ENCODE measurements around the gene FBXL14. TPM values are rescaled to one million over a fixed set of nuclear protein-coding genes. Genes with fewer than 3 reads are reported as not detected.

FBXL14 gene
- total and polyA plus RNA-seq, 2 of the 13 experiments (the other 11 are each of a cell fraction or from before 2014, with no cell fraction given): 7.0 to 7.4 TPM

GRCh38 chr12:1540690-1541089 lies 53.7 kb downstream of the FBXL14 start:
- in situ Hi-C loops (cut with HindIII; ENCODE audit: extremely low pct_ligation_motif_present, low pct_unique_long_range_greater_than_20kb) (no loop called here), intact Hi-C loops (cut with micrococcal nuclease; ENCODE audit: unreplicated experiment) (no loop called here)
- ChIA-PET POLR2A (no interaction called here), CTCF (ENCODE audit: low intra/inter-chr PET ratio, low total read pairs) (no interaction called here)
- peak; percentile 31 for DNase-seq (ENCODE audit: low spot score)
- H3K36me3 ChIP-seq (replicated peaks in 1 of 2; ENCODE audit: control insufficient read depth in 1 of 2, insufficient read depth in 2 of 2, low read length in 2 of 2): no peaks in the 10 kb centered on the region
- peaks cover 15% of the 10 kb centered on the region for H3K4me1 ChIP-seq (ENCODE audit: insufficient read depth, low read length)
- H4K20me1 ChIP-seq (ENCODE audit: insufficient read depth, low read length): no peaks in the 10 kb centered on the region
- BruUV-seq (replicated peaks): no TSS peak
- no peak overlapping the region for H3K9ac ChIP-seq (ENCODE audit: insufficient read depth, low read depth, low read length)
- no peak overlapping the region for H3K4me2 ChIP-seq (ENCODE audit: low read depth, low read length)
- TF ChIP-seq FOSL2 (CRISPR knock-in tag; IDR thresholded peaks at IDR 0.05) (peak; percentile 33; the same call in 1 of the 2 replicates), SOX5 (CRISPR knock-in tag; IDR thresholded peaks at IDR 0.05; ENCODE audit: borderline replicate concordance) (no peak)
- H3K27me3 ChIP-seq (ENCODE audit: control insufficient read depth in 1 of 2, insufficient read depth in 2 of 2, low read length in 2 of 2): peaks cover 2 to 44% of the 10 kb centered on the region in 2 experiments; a peak in 4 of 5 replicates
- no peak overlapping the region for H2AFZ ChIP-seq (ENCODE audit: low read length)
- H3K4me3 ChIP-seq (replicated peaks in 1 of 3; ENCODE audit: insufficient read depth in 1 of 3, low read depth in 2 of 3, low read length in 3 of 3): no peak overlapping the region
- no peak overlapping the region for H3K27ac ChIP-seq (ENCODE audit: extremely low read length, insufficient read depth, low read length)
- FAIRE-seq: no peak
- no peaks in the 10 kb centered on the region for H3K79me2 ChIP-seq (ENCODE audit: insufficient read depth, low read length)
- H3K9me3 ChIP-seq (ENCODE audit: low read length): no peaks in the 10 kb centered on the region
- ATAC-seq: no peak
- 4% methylated on average over 6 of the region's 6 CpGs for WGBS (ENCODE audit: low lambda C conversion rate)

- Histone ChIP-seq H3K27me3 (ENCODE audit: control insufficient read depth in 1 of 2, insufficient read depth in 2 of 2, low read length in 2 of 2) (peaks cover 2 to 55% of the 10 kb centered on the region in 2 experiments; a peak in 4 of 5 replicates), H3K79me2 (ENCODE audit: insufficient read depth, low read length) (no peaks in the 10 kb centered on the region), H3K27ac (ENCODE audit: extremely low read length, insufficient read depth, low read length) (no peak overlapping the region), H2AFZ (ENCODE audit: low read length) (no peak overlapping the region), H4K20me1 (ENCODE audit: insufficient read depth, low read length) (no peaks in the 10 kb centered on the region), H3K4me2 (ENCODE audit: low read depth, low read length) (no peak overlapping the region), H3K4me1 (ENCODE audit: insufficient read depth, low read length) (peaks cover 16% of the 10 kb centered on the region), H3K4me3 (replicated peaks in 1 of 3; ENCODE audit: insufficient read depth in 1 of 3, low read depth in 2 of 3, low read length in 3 of 3) (no peak overlapping the region), H3K9ac (ENCODE audit: insufficient read depth, low read depth, low read length) (no peak overlapping the region), H3K36me3 (replicated peaks in 1 of 2; ENCODE audit: control insufficient read depth in 1 of 2, insufficient read depth in 2 of 2, low read length in 2 of 2) (no peaks in the 10 kb centered on the region), H3K9me3 (ENCODE audit: low read length) (no peaks in the 10 kb centered on the region)
- ChIA-PET CTCF (ENCODE audit: low intra/inter-chr PET ratio, low total read pairs) (no interaction called here), POLR2A (no interaction called here)
- BruUV-seq (replicated peaks): no TSS peak
- intact Hi-C loops (cut with micrococcal nuclease; ENCODE audit: unreplicated experiment) (no loop called here), in situ Hi-C loops (cut with HindIII; ENCODE audit: extremely low pct_ligation_motif_present, low pct_unique_long_range_greater_than_20kb) (no loop called here)
- ATAC-seq (no peak), FAIRE-seq (no peak), DNase-seq (ENCODE audit: low spot score) (no peak)
- TF ChIP-seq GABPA (IDR thresholded peaks at IDR 0.05; ENCODE audit: low read depth, low read length) (no peak), GABPA (CRISPR knock-in tag; IDR thresholded peaks at IDR 0.05; ENCODE audit: low read depth) (no peak), ZSCAN30 (CRISPR knock-in tag; IDR thresholded peaks at IDR 0.05) (no peak), ZNF496 (CRISPR knock-in tag; IDR thresholded peaks at IDR 0.05; ENCODE audit: insufficient replicate concordance) (no peak), RBAK (CRISPR knock-in tag; IDR thresholded peaks at IDR 0.05) (no peak), ARID5B (CRISPR knock-in tag; IDR thresholded peaks at IDR 0.05) (no peak), TARDBP (CRISPR knock-in tag; IDR thresholded peaks at IDR 0.05) (no peak), IRF1 (CRISPR knock-in tag; IDR thresholded peaks at IDR 0.05; ENCODE audit: low read depth) (no peak), CBX5 (CRISPR knock-in tag; IDR thresholded peaks at IDR 0.05; ENCODE audit: borderline replicate concordance) (no peak), NFYB (CRISPR knock-in tag; IDR thresholded peaks at IDR 0.05) (no peak), FOXP1 (IDR thresholded peaks at IDR 0.05) (no peak), FOXP1 (CRISPR knock-in tag; IDR thresholded peaks at IDR 0.05) (no peak), GLI4 (CRISPR knock-in tag; IDR thresholded peaks at IDR 0.05; ENCODE audit: borderline replicate concordance) (no peak)
- 41% methylated on average over 11 of the region's 11 CpGs for WGBS (ENCODE audit: low lambda C conversion rate)
Observed at GRCh38 chr12:1539135-1539534, 55.2 kb downstream of the FBXL14 start.

All from HepG2 (cell line).